ENCODE measurements around the gene BPIFB4.
"Not testable (repeated sequence)": the region's sequence is repeated elsewhere in the genome, so short reads cannot be mapped to it uniquely, and the experiment has no call there.

Gene BPIFB4

DNA sequence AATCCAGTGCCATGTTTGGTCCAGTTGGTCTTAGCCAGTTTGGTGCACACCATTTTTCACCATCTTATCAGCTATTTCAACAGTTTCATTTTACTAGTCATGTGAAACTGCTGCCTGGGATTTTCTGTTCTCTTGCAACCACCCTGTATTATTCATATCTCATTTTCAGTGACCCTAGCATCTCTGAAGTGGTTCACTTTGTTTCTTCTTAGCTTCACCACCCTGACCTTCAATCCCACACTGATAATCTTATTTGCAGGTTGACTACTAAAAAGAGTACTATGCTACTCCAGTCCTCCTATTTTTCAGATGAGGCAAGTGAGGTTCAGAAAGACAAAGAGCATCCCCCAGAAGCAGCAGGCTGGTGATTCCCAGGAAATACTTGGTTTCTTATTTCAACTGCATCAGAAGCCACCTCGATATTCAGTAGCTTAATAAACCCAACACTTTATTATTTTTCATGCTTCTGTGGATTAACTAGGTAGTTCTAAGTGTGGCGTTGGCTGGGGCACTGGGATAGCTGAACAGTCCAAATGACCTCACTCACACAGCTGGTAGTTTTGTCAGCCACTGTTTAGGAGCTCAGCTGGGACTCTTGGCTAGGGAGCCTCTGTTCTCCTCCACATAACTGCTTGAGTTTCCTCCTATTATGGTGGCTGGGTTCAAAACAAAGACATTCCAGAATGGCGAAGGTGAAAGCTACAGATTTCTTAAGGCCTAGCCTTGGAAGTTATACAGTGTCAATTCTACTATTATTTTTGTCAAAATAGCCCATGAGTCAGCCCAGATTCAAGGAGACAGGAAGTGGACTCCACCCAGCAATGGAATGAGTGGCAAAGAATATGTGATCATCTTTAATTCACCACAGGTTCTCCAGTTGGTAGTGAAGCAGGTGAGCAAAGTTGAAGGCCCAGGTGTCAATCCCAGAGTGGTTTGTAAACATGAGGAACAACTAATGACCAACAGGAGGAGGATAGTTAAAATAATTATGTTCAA lies 40.6 kb downstream of the BPIFB4 start:
- DNase-seq (ENCODE audit: low spot score), result no peak

DNA sequence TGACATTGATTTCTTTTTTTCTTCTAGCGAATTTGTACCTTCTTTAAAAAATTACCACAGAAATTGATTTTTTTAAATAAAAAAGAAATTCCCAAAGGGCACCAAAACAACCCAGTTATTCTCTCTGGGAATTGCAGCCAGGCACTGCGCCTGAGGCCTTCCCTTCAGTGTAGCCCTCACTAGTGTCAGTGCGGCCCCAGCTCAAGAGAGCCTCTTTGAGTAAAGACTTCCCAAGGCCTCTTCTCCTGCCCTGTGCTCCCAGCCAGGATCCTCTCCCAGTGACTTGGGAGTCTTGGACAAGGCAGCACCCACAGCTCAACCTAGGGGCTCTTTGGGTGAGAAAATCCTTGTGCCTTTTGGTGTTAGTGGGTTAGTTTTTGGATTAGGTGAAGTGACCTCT lies 41.5 kb downstream of the BPIFB4 start:
- no peak for DNase-seq (ENCODE audit: low spot score)

DNA sequence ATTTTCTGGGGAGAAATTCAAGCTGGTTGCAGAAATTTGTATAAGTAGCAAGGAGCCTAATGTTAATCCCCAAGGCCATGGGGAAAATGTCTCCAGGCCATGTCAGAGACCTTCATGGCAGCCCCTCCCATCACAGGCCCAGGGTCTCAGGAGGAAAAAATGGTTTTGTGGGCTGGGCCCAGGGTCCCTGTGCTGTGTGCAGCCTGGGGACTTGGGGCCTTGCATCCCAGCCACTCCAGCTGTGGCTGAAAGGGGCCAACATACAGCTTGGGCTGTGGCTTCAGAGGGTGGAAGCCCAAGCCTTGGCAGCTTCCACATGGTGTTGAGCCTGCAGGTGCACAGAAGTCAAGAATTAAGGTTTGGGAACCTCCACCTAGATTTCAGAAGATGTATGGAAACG lies 42.9 kb downstream of the BPIFB4 start:
- not testable (repeated sequence) for DNase-seq (ENCODE audit: low spot score)

DNA sequence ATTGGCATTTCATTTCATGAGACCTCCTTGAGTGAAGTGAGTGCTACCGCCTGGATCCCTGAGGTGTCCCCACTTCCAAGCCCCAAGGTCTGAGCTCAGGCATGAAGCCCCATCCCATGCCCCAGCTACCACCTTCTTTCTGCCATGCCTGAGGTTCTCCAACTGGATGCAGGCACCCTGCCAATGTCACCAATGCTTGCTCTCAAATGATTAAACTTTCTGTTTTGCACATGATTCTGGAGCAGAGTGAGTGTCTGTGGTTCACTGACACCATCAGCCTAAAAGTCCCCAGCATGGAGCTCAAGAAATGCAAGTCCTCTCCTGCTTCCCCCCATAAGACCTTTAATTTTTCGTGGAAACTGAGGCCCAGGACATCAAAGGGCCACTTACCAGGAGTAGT lies 44.8 kb downstream of the BPIFB4 start:
- DNase-seq (ENCODE audit: low spot score), result no peak

DNA sequence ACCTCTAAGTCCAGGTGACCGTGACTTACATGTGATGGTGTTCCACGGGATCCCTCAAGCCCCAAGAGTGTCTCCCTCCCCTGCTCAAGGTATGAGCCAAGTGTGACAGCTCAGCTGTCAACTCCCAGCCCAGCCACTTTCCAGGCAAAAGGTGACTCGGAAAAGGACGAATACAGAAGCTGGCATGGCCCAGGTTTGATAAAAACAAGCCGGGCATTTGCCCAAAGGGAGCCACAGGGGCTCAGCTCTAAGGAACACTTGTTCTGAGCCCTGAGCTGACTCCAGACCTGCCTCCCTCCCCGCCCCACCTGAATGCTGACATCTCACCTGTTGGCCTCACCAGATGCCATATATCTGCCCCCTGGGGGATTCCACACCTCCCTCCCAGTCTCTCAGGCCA lies 45.6 kb downstream of the BPIFB4 start:
- no peak for DNase-seq (ENCODE audit: low spot score)

DNA sequence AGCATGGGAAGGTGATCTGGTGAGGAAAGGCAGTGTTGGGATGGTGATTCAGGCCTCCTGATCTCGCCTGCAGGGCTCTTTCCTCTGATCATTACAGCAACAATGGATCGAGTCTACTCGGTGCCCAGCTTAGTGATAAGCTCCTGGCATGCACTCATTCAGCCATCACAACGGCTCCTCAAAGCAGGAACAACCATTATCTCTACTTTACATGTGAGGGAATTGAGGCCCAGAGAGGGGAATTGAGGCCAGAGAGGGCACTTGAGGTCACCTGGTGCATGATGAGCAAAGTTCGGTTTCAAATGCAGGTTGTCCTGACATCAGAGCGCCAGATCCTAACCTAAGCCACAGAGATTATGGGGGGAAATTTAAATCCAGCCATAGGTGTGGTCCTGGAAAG lies 46.5 kb downstream of the BPIFB4 start:
- DNase-seq (ENCODE audit: low spot score), result no peak

DNA sequence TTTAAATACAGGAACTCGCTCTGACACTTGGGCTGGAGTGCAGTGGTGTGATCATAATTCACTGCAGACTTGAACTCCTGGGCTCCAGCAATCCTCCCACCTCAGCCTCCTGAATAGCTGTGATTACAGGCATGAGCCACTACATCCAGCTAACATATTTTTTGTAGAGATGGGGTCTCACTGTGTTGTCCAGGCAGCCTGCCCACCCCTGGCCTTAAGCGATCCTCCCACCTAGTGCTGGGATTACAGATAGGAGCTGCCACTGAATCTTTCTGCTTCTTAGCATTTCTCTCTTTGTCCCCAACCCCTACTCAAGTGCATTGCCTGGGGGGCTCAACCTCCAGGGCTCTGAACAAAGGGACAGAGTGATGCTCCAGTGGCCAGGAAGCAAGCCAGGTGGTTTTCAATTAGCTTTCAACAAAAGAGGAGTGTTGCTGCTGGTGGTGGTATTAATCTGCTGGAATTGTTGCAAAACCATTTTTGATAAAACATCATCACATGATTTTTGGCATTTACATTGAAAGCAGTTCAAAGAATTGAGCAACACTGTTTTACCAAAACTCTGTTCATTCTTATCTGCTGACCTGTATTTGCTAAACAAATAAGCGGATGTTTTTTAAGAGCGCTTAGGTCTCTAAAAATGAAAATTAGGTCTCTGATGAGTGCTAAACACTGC lies 48.1 kb downstream of the BPIFB4 start:
- no peak for DNase-seq (ENCODE audit: low spot score)

DNA sequence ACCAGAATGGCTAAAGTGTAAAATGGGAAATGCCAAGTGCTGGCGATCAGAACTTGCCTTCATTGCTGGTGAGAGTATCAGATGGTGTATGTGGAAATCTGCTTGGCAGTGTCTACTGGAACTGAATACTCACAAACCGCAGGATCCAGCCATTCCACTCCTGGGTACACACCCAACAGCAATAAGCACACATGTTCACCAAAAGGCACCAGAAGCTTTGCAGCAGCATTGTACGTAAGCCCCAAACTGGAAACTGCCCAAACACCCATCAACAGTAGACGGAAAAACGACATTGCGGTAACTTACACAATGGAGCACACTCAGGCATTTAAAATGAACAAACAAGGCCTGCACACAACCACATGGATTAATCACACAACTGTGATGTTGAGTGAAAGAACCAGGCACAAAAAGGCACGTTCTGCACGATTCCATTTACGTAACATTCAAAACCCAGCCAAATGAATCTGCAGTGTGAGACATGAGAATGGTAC lies 51.2 kb downstream of the BPIFB4 start:
- no peak for DNase-seq (ENCODE audit: low spot score)

DNA sequence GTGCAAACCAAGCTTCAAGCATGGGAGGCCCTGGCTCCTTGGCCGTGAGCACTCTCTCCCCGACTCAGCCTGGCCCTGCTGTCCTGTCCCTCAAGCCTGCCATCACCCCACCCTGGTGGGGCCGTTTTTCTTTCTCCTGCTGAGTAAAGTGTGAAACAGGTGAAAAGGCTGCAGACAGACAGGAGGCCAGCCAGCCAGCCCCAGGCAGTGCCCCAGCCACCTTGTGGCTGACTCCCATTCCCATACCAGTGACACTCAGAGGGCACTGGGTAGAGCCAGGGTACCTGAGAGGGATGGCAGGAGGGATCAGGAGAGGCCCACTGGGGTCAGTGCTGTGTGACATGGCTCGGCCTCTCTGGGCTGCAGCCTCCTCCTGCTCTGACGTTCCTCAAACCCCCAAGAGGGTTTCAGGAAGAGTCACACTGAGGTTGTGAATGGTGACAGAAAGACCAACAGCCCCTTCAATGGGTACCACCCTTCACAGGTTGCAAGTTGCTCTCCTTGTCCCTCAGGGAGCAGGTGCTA lies 52.6 kb downstream of the BPIFB4 start:
- no peak for DNase-seq (ENCODE audit: low spot score)

DNA sequence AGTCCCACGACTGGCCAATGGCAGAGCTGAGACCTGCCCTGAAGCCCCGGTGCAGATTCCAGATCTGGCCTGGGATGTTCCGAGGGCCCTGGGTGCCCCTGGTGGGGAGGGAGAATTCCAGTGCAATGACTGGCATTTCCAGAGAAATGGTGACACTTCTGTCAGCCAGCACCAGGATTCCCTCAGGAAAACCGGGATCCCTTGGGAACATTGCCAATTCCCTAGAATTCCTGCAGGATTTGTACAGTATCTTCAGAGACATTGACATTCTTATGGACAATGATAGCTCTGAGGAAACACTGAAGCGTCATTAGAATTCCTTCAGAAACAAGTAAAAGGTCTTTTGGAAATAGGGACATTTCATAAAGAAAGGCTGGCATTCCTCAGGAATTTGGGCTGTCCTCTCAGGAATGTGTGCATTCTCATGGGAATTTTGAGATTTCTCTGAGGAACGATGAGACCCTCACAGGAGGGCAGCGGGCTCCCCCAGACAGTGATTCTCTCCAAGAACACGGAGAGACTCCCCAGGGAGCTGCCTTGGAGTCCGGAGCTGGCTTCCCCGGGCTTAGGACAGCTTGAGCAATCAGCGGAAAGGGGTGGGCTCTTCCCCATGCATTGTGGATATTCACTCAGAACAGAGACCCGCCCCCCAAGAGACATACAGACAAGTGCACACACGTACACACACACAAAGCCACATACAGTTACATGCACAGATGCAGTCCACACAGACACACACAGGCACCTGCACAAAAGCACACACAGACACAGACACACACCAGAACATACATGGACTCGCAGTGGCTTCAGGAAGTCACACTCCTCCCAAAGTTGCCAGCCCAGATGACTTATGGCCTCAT lies 53.3 kb downstream of the BPIFB4 start:
- no peak for DNase-seq (ENCODE audit: low spot score)

DNA sequence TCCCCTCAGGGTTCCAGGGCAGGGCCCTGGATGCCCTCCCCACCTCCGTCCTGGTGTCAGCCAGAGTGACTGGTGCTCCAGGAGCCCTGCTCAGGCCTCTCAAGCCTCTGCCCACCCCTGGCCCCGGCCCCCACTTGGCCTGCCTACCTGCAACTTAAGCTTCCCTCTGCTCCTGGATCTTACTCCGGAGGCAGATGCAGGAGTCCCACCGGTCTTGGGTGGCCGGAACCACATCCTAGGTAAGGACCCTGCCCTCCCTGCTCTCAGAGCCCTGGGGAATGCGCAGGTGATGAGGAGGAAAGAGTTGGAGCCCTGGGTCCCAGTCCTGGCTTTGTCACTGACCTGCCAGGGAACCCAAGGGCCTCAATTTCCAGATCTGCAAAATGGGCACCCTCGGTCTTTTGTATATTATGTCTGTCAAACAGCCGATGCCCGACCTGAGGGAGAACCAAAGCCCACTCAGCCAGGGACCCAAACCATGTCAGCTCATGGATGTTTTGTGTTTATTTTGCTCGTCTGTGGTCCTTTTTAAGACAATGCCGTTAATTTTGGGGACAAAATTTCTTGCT lies 54.0 kb downstream of the BPIFB4 start:
- no peak for DNase-seq (ENCODE audit: low spot score)

DNA sequence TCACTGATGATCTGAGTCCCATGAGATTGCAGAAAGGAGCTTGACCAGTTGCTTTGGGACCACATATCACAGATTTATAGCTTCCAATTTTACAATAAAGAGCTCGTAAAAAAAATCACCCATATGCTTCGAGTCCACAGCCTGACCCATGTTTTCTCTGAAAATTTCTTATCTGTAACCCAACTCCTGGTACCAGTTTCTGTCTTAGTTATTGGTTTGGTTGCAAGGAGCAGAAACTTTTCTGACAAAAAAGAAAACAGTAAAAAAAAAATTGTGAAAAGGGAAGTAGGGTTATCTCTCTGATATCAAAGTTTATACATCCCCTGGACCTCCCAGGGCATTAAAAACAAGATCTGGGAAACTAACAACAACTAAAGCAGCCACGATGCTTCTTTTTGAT lies 57.8 kb downstream of the BPIFB4 start:
- no peak for DNase-seq (ENCODE audit: low spot score)

DNA sequence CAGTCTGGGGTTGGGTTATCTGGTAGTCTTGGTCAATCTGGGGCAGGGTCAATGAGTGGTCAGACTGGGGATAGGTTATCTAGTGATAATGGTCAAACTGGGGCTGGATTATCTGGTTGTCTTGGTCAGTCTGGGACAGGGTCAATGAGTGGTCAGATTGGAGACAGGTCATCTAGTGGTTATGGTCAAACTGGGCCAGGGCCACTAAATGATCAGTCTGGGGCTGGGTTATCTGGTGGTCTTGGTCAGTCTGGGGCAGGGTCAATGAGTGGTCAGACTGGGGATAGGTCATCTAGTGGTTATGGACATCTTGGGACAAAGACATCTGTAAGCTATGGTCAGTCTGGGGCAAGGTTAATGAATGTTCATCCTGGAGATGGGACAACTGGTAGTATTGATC lies 60.0 kb downstream of the BPIFB4 start:
- DNase-seq (ENCODE audit: low spot score), result no peak

DNA sequence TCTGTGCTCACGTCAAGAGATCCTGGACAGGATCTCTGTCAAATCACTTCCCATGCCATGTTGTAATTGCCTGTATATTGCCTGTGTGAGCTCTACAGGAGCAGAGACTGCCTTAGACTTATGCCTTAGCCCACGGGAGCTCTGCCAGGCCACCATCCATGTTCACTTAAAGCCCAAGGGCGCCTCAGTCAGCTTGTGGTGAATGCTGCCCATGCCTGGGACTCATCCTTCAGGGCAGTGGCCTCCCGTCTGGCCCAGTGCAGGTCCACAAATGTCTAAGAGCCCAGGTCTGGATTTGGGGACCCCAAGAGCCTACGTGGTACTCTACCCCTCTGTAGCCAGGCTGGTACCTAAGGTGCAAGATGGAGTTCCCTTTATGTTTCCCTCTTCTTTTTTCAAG lies 66.1 kb downstream of the BPIFB4 start:
- DNase-seq (ENCODE audit: low spot score), result no peak

DNA sequence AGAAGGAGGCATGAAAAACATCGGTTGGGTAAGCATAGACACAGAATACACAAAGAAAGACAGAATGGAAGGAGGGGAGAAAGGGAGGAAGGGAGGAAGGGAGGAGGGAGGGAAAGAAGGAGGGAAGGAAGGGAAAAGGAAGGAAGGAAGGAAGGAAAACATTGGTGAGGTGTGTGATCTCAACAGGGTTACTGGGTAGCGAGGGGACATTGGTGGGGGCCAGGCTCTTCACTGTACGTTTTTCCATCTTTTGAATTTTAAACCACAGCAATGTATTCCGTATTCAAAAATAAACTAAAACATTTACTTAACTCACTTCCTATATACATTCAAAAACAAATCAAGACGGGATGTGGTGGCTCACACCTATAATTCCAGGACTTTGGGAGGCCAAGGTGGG lies 67.9 kb downstream of the BPIFB4 start:
- DNase-seq (ENCODE audit: low spot score), result no peak

DNA sequence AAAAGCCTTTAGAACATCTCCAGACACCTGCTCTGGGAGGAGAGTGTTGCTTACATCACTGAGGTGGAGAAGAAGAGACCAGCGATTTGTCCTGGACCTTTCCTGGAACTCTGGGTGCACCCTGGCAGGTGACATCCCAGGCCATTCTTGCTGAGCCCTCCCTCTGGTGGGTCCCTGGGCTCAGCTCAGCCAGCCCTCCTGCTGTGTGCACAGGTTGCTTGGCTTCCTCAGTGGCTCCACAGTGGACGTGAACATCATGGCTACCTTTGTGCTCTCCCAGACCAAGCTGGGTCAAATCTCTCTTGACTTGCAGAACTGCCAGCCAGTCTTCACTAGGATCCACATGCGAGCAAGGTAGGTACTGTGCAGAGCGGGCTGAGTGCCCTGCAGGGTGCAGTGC lies 68.6 kb downstream of the BPIFB4 start:
- DNase-seq (ENCODE audit: low spot score), result no peak

DNA sequence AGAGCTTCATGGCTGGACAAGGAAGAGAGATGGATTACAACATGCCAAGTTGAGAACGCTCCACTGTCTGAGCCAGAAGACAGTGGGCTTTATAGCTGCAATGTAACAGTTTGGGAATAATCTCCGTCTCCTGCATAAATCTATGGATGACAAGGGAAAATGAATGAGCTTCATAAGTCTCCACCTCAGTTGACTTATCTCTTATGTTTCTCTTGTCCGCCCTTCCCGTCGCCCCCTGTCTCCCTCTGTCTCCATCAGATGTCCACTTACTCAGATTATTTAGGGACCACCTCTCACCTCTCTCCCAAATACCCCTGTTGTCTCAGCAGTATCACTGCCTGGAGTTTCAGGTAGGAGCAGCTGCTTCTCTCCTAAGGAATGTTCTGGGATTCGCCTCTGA lies 74.8 kb downstream of the BPIFB4 start:
- no peak for DNase-seq (ENCODE audit: low spot score)

DNA sequence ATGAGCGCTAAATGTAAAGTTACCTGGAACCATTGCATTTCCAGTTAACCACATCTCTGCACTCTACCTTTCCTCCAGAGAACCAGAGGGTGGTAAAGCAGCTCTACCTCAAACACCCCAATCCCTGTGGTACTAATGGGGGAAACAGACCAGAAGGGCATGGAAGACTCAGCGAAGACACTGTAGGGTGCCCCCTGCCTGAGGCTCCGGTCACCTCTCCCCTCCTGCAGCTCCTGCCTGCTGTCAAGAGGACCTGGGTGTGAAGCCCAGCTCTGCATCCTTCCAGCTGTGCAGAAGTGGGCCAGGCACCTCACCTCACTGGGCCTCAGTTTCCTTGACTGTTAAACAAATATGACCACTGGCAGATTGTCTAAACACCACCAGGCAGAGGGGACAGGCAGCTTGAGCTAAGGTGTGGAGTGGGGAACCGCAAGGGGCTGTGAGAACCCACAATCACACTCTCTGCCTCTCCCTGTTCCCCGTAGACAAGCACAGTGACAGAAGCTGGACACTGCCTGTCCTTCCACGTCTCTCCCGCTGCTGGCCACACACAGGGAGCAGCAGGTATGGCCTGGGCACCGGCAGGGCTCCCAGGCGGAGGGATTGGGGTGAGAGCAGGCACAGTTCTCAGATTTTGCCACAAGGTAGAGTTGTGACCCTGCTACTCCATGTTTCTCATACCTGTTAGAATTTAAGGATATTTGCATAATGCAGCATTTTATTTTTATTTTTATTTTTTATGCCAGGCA lies 79.4 kb downstream of the BPIFB4 start:
- no peak for DNase-seq (ENCODE audit: low spot score)

DNA sequence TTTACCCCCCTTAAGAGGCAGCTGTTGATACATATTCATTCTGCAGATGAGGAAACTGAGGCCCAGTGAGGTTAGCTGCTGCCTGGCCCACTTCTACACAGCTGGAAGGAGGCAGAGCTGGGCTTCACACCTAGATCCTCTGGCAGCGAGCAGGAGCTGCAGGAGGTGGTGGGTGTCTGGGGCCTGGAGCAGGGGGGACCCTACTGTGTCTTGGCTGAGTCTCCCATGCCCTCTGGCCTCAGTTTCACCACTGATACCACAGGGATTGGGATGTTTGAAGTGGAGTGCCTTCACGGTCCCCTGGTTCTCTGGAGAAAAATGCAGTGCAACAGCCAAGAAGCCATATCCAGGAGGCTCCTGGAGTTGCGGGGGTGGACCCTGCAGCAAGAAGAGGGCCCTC lies 80.3 kb downstream of the BPIFB4 start:
- DNase-seq (ENCODE audit: low spot score), result no peak

DNA sequence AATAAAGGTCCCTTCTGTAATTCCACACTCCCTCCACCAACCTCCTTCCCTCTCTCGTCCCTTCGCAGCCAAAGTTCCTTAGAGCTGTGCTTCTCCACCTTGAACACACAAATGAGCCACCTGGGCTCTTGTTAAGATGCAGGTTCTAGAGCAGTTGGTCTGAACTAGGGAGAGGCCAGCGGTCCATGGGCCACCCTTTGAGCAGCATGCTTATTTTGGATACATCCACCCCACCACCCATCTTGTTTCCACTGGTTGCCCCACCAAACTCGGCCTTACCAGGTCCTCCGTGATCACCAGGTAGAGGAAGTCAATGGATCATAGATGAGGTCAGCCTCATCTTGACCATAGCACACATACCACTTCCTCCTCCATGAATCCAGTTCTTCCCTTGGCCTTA lies 81.2 kb downstream of the BPIFB4 start:
- DNase-seq (ENCODE audit: low spot score), result no peak
